Hematopoietic multipotent progenitor cell (in vitro differentiated cells): ENCODE results near the gene MKRN2. TPM values are rescaled to one million over a fixed set of nuclear protein-coding genes. Genes with fewer than 3 reads are reported as not detected.
A peak's percentile ranks its signal among the peaks of the same experiment; 100 is the strongest.

Experiments
- DNase-seq, 3 donors: peaks; one replicate each; pipeline ENCODE4 v3.0.0-alpha.2; 2011 to 2015; ENCODE audit warnings: low read depth in 2 of 3, low spot score in 2 of 3
- total RNA-seq: library from RNA; depleted of rRNA; stranded (reverse); fragments of >200 nt; gene quantifications from one replicate; pipeline ENCODE4 v1.2.3, GENCODE V29; 2012

Gene MKRN2
- total RNA-seq, 1 donor: 38.8 TPM

GRCh38 chr3:12553921-12554391 is 2.9 kb upstream of the MKRN2 start:
- peak in 2 of 3 donors; percentile 33 to 41 for DNase-seq

- peak in 1 of 3 donors; percentile 31 for DNase-seq
Measured at GRCh38 chr3:12556314-12556689, 585 bp upstream of the MKRN2 start.

GRCh38 chr3:12557473-12558100 is 700 bp downstream of the MKRN2 start:
- no peak for DNase-seq

- DNase-seq: no peak
Measured at GRCh38 chr3:12558706-12559105, 1.8 kb downstream of the MKRN2 start.

- no peak for DNase-seq
Measured at GRCh38 chr3:12559520-12559919, 2.6 kb downstream of the MKRN2 start.

- no peak for DNase-seq
Measured at GRCh38 chr3:12560505-12561190, 3.8 kb downstream of the MKRN2 start.

- DNase-seq: no peak
Measured at GRCh38 chr3:12561397-12561796, 4.5 kb downstream of the MKRN2 start.

GRCh38 chr3:12562451-12562850 is 5.6 kb downstream of the MKRN2 start:
- no peak for DNase-seq

GRCh38 chr3:12566976-12567375 is 10.1 kb downstream of the MKRN2 start:
- no peak for DNase-seq

GRCh38 chr3:12568747-12569146 is 11.9 kb downstream of the MKRN2 start:
- DNase-seq: no peak

GRCh38 chr3:12569836-12570235 is 12.9 kb downstream of the MKRN2 start:
- DNase-seq: no peak

GRCh38 chr3:12571986-12572385 is 15.1 kb downstream of the MKRN2 start:
- no peak for DNase-seq

- DNase-seq: no peak
Measured at GRCh38 chr3:12574131-12574530, 17.2 kb downstream of the MKRN2 start.

GRCh38 chr3:12574661-12575060 is 17.8 kb downstream of the MKRN2 start:
- no peak for DNase-seq

GRCh38 chr3:12577379-12577778 is 20.5 kb downstream of the MKRN2 start:
- no peak for DNase-seq

GRCh38 chr3:12578742-12579141 is 21.9 kb downstream of the MKRN2 start:
- no peak for DNase-seq

GRCh38 chr3:12579456-12579855 is 22.6 kb downstream of the MKRN2 start:
- DNase-seq: peak in 2 of 3 donors; percentile 44 to 73

GRCh38 chr3:12579905-12580304 is 23.0 kb downstream of the MKRN2 start:
- DNase-seq: no peak

- DNase-seq: no peak
Measured at GRCh38 chr3:12582730-12583129, 25.8 kb downstream of the MKRN2 start.

- DNase-seq: no peak
Measured at GRCh38 chr3:12583280-12583679, 26.4 kb downstream of the MKRN2 start.

- DNase-seq: no peak
Measured at GRCh38 chr3:12584083-12584482, 27.2 kb downstream of the MKRN2 start.

- DNase-seq: no peak
Measured at GRCh38 chr3:12585181-12585580, 28.3 kb downstream of the MKRN2 start.
